GM21447 (cell line): Measurements from ENCODE around the gene C12orf42.
"Not testable (repeated sequence)": the region's sequence is repeated elsewhere in the genome, so short reads cannot be mapped to it uniquely, and the experiment has no call there.

Source experiments
- ATAC-seq: cut with Tn5 transposase; IDR thresholded peaks from one replicate; pipeline ENCODE4 v1.9.1; 2021; ENCODE audit not compliant: unreplicated experiment

Gene C12orf42

GRCh38 chr12:103425674-103426073 lies 70.1 kb downstream of the C12orf42 start:
- not testable (repeated sequence) for ATAC-seq

GRCh38 chr12:103424849-103425586 lies 70.8 kb downstream of the C12orf42 start:
- not testable (repeated sequence) for ATAC-seq

GRCh38 chr12:103423516-103423910 lies 72.3 kb downstream of the C12orf42 start:
- ATAC-seq, result no peak

GRCh38 chr12:103422746-103423515 lies 72.8 kb downstream of the C12orf42 start:
- no peak for ATAC-seq

GRCh38 chr12:103422328-103422727 lies 73.4 kb downstream of the C12orf42 start:
- no peak for ATAC-seq

- ATAC-seq, result no peak
These were observed 74.4 kb downstream of the C12orf42 start for GRCh38 chr12:103421402-103421801.

- no peak for ATAC-seq
These were observed 80.1 kb downstream of the C12orf42 start for GRCh38 chr12:103415681-103416080.

- no peak for ATAC-seq
These were observed 94.3 kb downstream of the C12orf42 start for GRCh38 chr12:103401421-103401820.

GRCh38 chr12:103399986-103400385 lies 95.8 kb downstream of the C12orf42 start:
- no peak for ATAC-seq

GRCh38 chr12:103397536-103397935 lies 98.2 kb downstream of the C12orf42 start:
- no peak for ATAC-seq

GRCh38 chr12:103392722-103393121 lies 103.0 kb downstream of the C12orf42 start:
- ATAC-seq, result peak; percentile 98

GRCh38 chr12:103391103-103391502 lies 104.7 kb downstream of the C12orf42 start:
- no peak for ATAC-seq

- ATAC-seq, result no peak
These were observed 108.4 kb downstream of the C12orf42 start for GRCh38 chr12:103387385-103387784.

GRCh38 chr12:103386451-103386850 lies 109.3 kb downstream of the C12orf42 start:
- no peak for ATAC-seq

- no peak for ATAC-seq
These were observed 112.9 kb downstream of the C12orf42 start for GRCh38 chr12:103382736-103383346.

GRCh38 chr12:103382119-103382518 lies 113.6 kb downstream of the C12orf42 start:
- no peak for ATAC-seq

- ATAC-seq, result no peak
These were observed 116.1 kb downstream of the C12orf42 start for GRCh38 chr12:103379670-103380069.

GRCh38 chr12:103373088-103373523 lies 122.7 kb downstream of the C12orf42 start:
- ATAC-seq, result no peak

GRCh38 chr12:103369929-103370328 lies 125.8 kb downstream of the C12orf42 start:
- peak; percentile 86 for ATAC-seq

GRCh38 chr12:103368167-103368566 lies 127.6 kb downstream of the C12orf42 start:
- ATAC-seq, result no peak

- ATAC-seq, result no peak
These were observed 141.4 kb downstream of the C12orf42 start for GRCh38 chr12:103354403-103354802.

- no peak for ATAC-seq
These were observed 141.9 kb downstream of the C12orf42 start for GRCh38 chr12:103353913-103354312.
